HEK293 (cell line): ENCODE measurements around the gene MBTD1.

ENCODE experiments used
- CTCF ChIA-PET: fragments of 350-600 bp; formaldehyde crosslinking; extraction: SDS; loops from one replicate; lab custom pipeline; 2021; ENCODE audit warnings: antibody characterized with exemption; lab: Yijun Ruan, JAX
- POLR2A ChIA-PET: fragments of 300-600 bp; formaldehyde crosslinking; extraction: SDS; loops from one replicate; lab custom pipeline; 2020; ENCODE audit warnings: antibody characterized with exemption, inconsistent platforms; lab: Yijun Ruan, JAX
- H3K27ac ChIP-seq: fragments of 200-500 bp; sonication (Bioruptor generic); 2 replicates; pipeline ENCODE4 v1.5.1; 2014; ENCODE audit warnings: low read depth, low read length, control low read depth, inconsistent platforms; ENCODE audit errors: extremely low read depth
- H3K36me3 ChIP-seq, 2 experiments: fragments of 200-500 bp in 1 of 2; sonication (Bioruptor generic) in 1 of 2; 1 replicate in 1 of 2; 2 replicates in 1 of 2; pipeline ENCODE4 v1.5.1; 2014 to 2017; ENCODE audit warnings: inconsistent platforms in 2 of 2, low read length in 2 of 2; ENCODE audit not compliant: control insufficient read depth in 2 of 2, insufficient read depth in 1 of 2
- H3K4me1 ChIP-seq: fragments of 200-500 bp; sonication (Bioruptor generic); 2 replicates; pipeline ENCODE4 v1.5.1; 2014; ENCODE audit warnings: mild to moderate bottlenecking, low read length, inconsistent platforms; ENCODE audit not compliant: control insufficient read depth, insufficient read depth
- H3K4me3 ChIP-seq: 2 replicates; pipeline ENCODE4 v1.5.1; 2011; ENCODE audit warnings: low read depth, mild to moderate bottlenecking, control low read depth, low read length, moderate library complexity
- H3K9me3 ChIP-seq: fragments of 200-500 bp; sonication (Bioruptor generic); 2 replicates; pipeline ENCODE4 v1.5.1; 2014; ENCODE audit warnings: low read depth, low read length, inconsistent platforms; ENCODE audit not compliant: control insufficient read depth, insufficient read depth
- BCL6B ChIP-seq: fragments of 450-650 bp; formaldehyde crosslinking; IDR thresholded peaks from 2 replicates; pipeline ENCODE4 v1.5.1; 2017; ENCODE audit warnings: missing biosample characterization, missing genetic modification characterization
- GFI1B ChIP-seq: fragments of 450-650 bp; formaldehyde crosslinking; IDR thresholded peaks from 2 replicates; pipeline ENCODE4 v1.5.1; 2016; ENCODE audit warnings: missing biosample characterization, missing genetic modification characterization
- HOXC10 ChIP-seq: sonication (generic); formaldehyde crosslinking; IDR thresholded peaks from 2 replicates; pipeline ENCODE4 v1.8.1; 2023; ENCODE audit warnings: mild to moderate bottlenecking, missing genetic modification reagents
- IKZF3 ChIP-seq: fragments of 450-650 bp; IDR thresholded peaks from 2 replicates; pipeline ENCODE4 v1.5.0; 2018; ENCODE audit warnings: missing biosample characterization, mild to moderate bottlenecking, missing genetic modification characterization, moderate library complexity
- PRDM1 ChIP-seq: fragments of 450-650 bp; formaldehyde crosslinking; IDR thresholded peaks from 2 replicates; pipeline ENCODE4; 2016; ENCODE audit warnings: missing biosample characterization, missing genetic modification characterization
- ZBTB21 ChIP-seq: fragments of 450-650 bp; formaldehyde crosslinking; IDR thresholded peaks from 2 replicates; pipeline ENCODE4 v1.5.1; 2017; ENCODE audit warnings: missing biosample characterization, missing genetic modification characterization
- ZBTB6 ChIP-seq: fragments of 450-650 bp; formaldehyde crosslinking; IDR thresholded peaks from 2 replicates; pipeline ENCODE4 v1.5.1; 2017; ENCODE audit warnings: missing biosample characterization, missing genetic modification characterization
- ZNF2 ChIP-seq: fragments of 450-650 bp; formaldehyde crosslinking; IDR thresholded peaks from 2 replicates; pipeline ENCODE4 v1.5.1; 2016; ENCODE audit warnings: missing biosample characterization, missing genetic modification characterization
- ZNF48 ChIP-seq: fragments of 450-650 bp; formaldehyde crosslinking; IDR thresholded peaks from 2 replicates; pipeline ENCODE4 v1.5.1; 2016; ENCODE audit warnings: missing biosample characterization, missing genetic modification characterization
- ZNF664 ChIP-seq: fragments of 450-650 bp; formaldehyde crosslinking; IDR thresholded peaks from 2 replicates; pipeline ENCODE4 v1.5.1; 2016; ENCODE audit warnings: missing biosample characterization, missing genetic modification characterization
- ZSCAN23 ChIP-seq: fragments of 450-650 bp; formaldehyde crosslinking; IDR thresholded peaks from 2 replicates; pipeline ENCODE4 v1.5.1; 2016; ENCODE audit warnings: missing biosample characterization, missing genetic modification characterization
- TF ChIP-seq, protein P1 (sequence below): fragments of 450-650 bp; formaldehyde crosslinking; IDR thresholded peaks from 2 replicates; pipeline ENCODE4 v1.5.1; 2016; ENCODE audit warnings: missing biosample characterization, missing genetic modification characterization
- TF ChIP-seq, protein P2 (sequence below): fragments of 450-650 bp; formaldehyde crosslinking; IDR thresholded peaks from 2 replicates; pipeline ENCODE4 v1.5.1; 2017; ENCODE audit warnings: missing biosample characterization, missing genetic modification characterization
- TF ChIP-seq, protein P3 (sequence below): fragments of 450-650 bp; formaldehyde crosslinking; IDR thresholded peaks from 2 replicates; pipeline ENCODE4 v1.5.1; 2016; ENCODE audit warnings: missing biosample characterization, missing genetic modification characterization
- TF ChIP-seq, protein P4 (sequence below): fragments of 450-650 bp; formaldehyde crosslinking; IDR thresholded peaks from 2 replicates; pipeline ENCODE4 v1.5.1; 2017; ENCODE audit warnings: missing biosample characterization, missing genetic modification characterization
- TF ChIP-seq, protein P5 (sequence below): fragments of 450-650 bp; formaldehyde crosslinking; IDR thresholded peaks from 2 replicates; pipeline ENCODE4 v1.5.1; 2016; ENCODE audit warnings: missing biosample characterization, missing genetic modification characterization, low read depth

MBTD1 gene

DNA sequence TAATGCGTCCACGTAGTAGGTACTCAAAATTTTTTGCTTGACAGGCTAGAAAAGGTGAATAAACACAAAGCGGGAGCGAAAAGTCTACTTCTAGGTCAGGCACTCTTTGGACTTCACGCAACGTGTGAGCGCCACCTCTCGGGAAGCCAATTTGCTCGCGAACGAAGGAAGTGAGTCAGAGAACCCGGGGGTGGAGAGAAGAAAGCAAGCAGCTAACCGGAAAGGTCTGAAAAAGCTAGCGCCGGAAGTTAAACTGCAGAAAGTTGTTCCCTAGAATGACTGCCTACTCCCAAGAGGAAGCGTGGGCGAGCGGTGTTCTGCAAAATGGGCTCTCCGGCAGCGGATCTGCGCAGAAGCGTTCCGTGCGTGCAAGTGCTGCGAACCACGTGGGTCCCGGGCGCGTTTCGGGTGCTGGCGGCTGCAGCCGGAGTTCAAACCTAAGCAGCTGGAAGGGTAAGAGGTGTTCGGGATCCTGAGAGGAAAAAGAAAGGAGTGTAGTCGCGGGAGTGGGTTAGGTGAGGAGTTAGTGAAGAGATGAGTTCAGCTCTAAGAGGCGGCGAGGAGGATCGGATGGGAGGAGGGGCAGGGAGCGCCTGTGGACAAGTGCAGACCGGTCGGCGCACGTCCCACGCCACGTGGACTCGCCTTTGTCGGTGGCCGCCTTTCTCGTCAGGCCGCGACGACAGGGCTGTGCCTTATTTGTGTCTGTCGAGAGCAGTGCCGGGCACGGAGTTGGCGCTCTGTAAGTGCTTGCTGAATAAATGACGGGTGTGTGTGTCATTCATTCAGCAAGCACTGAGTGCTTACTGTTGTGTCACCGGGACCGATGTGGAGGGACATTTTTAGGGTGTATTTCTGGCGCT lies 106.4 kb downstream of the MBTD1 start, which contains the start of gene NME1 (continued):
- TF ChIP-seq BCL6B (tag by site-specific recombination): no peak
- no peak for TF ChIP-seq ZNF48 (tag by site-specific recombination)
- peak; percentile 99 for TF ChIP-seq ZNF2 (tag by site-specific recombination)
- TF ChIP-seq, protein P1, sequence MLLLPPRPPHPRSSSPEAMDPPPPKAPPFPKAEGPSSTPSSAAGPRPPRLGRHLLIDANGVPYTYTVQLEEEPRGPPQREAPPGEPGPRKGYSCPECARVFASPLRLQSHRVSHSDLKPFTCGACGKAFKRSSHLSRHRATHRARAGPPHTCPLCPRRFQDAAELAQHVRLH: peak; percentile 97

DNA sequence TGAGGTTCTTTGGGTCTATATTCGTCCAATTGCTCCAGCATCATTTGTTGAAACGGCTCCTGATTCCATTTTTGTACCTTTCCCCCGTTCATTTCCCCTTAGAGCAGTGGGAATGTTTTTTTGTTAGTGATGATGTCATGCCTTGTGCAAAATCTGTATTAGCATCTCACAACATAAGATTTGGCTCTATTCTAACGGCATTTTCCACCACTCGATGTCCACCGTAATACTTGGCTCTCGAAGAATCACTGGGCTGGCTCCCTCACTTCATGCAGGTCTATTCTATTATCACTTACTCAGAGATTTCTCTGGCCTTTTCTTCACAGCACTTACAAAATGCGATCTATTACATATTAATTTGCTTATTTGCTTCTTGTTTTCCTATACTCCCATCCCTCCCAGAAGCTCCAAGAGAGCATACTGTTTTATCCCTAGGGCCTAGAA lies 107.1 kb downstream of the MBTD1 start:
- peaks cover 16 to 25% of the 10 kb centered on the region in 2 experiments for H3K36me3 ChIP-seq
- peak overlapping the region; percentile 39 for H3K4me3 ChIP-seq
- TF ChIP-seq HOXC10 (CRISPR knock-in tag) (no peak), GFI1B (tag by site-specific recombination) (peak; percentile 59; the same call in 1 of the 2 replicates), ZBTB21 (tag by site-specific recombination) (peak; percentile 87), ZNF664 (tag by site-specific recombination) (peak; percentile 89), IKZF3 (tag by site-specific recombination) (0 out of 2 replicates have a peak, but pooled peaks have one; percentile 22), ZSCAN23 (peak; percentile 6; the same call in 1 of the 2 replicates), BCL6B (tag by site-specific recombination) (0 out of 2 replicates have a peak, but pooled peaks have one; percentile 48), ZBTB6 (no peak), PRDM1 (tag by site-specific recombination) (0 out of 2 replicates have a peak, but pooled peaks have one; percentile 52)
- TF ChIP-seq, protein P2, sequence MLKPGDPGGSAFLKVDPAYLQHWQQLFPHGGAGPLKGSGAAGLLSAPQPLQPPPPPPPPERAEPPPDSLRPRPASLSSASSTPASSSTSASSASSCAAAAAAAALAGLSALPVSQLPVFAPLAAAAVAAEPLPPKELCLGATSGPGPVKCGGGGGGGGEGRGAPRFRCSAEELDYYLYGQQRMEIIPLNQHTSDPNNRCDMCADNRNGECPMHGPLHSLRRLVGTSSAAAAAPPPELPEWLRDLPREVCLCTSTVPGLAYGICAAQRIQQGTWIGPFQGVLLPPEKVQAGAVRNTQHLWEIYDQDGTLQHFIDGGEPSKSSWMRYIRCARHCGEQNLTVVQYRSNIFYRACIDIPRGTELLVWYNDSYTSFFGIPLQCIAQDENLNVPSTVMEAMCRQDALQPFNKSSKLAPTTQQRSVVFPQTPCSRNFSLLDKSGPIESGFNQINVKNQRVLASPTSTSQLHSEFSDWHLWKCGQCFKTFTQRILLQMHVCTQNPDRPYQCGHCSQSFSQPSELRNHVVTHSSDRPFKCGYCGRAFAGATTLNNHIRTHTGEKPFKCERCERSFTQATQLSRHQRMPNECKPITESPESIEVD (tag by site-specific recombination): 0 out of 2 replicates have a peak, but pooled peaks have one; percentile 0
- TF ChIP-seq, protein P3, sequence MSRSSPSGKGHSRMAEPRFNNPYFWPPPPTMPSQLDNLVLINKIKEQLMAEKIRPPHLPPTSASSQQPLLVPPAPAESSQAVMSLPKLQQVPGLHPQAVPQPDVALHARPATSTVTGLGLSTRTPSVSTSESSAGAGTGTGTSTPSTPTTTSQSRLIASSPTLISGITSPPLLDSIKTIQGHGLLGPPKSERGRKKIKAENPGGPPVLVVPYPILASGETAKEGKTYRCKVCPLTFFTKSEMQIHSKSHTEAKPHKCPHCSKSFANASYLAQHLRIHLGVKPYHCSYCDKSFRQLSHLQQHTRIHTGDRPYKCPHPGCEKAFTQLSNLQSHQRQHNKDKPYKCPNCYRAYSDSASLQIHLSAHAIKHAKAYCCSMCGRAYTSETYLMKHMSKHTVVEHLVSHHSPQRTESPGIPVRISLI (tag by site-specific recombination): peak; percentile 81; the same call in 1 of the 2 replicates
- TF ChIP-seq, protein P4, sequence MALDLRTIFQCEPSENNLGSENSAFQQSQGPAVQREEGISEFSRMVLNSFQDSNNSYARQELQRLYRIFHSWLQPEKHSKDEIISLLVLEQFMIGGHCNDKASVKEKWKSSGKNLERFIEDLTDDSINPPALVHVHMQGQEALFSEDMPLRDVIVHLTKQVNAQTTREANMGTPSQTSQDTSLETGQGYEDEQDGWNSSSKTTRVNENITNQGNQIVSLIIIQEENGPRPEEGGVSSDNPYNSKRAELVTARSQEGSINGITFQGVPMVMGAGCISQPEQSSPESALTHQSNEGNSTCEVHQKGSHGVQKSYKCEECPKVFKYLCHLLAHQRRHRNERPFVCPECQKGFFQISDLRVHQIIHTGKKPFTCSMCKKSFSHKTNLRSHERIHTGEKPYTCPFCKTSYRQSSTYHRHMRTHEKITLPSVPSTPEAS (tag by site-specific recombination): no peak
- TF ChIP-seq, protein P5, sequence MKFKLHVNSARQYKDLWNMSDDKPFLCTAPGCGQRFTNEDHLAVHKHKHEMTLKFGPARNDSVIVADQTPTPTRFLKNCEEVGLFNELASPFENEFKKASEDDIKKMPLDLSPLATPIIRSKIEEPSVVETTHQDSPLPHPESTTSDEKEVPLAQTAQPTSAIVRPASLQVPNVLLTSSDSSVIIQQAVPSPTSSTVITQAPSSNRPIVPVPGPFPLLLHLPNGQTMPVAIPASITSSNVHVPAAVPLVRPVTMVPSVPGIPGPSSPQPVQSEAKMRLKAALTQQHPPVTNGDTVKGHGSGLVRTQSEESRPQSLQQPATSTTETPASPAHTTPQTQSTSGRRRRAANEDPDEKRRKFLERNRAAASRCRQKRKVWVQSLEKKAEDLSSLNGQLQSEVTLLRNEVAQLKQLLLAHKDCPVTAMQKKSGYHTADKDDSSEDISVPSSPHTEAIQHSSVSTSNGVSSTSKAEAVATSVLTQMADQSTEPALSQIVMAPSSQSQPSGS (tag by site-specific recombination): peak; percentile 97
- TF ChIP-seq, all 188 proteins: peak for 10
- CTCF ChIA-PET: interaction anchor here (0.5 to 3.8 kb wide), 36 partner anchors 9 to 1235 kb away, joined by 3 to 107 read pairs (median 5); partner anchors contain the start of genes NME2, SPAG9 and UTP18
- Histone ChIP-seq H3K27ac (peak overlapping the region; percentile 45), H3K4me1 (peaks cover 4% of the 10 kb centered on the region; the same call in 1 of the 2 replicates), H3K9me3 (no peaks in the 10 kb centered on the region)
- POLR2A ChIA-PET: interaction anchor here (0.6 to 3.8 kb wide), 12 partner anchors 13 to 445 kb away, joined by 3 to 36 read pairs (median 4); partner anchors contain the start of genes ANKRD40, NME2, SPAG9 and TOB1
